Measurements from ENCODE around the gene TYMP. TPM values are rescaled to one million over a fixed set of nuclear protein-coding genes. Genes with fewer than 3 reads are reported as not detected.
"Not testable (repeated sequence)": the region's sequence is repeated elsewhere in the genome, so short reads cannot be mapped to it uniquely, and the experiment has no call there.

The TYMP gene
- total RNA-seq, 2 experiments from 2014 or later, result 86.3 to 94.5 TPM

- ATAC-seq (ENCODE audit: low read depth) (peak; percentile 3), DNase-seq (peak; percentile 59)
- peaks cover 12% of the 10 kb centered on the region for H3K36me3 Mint-ChIP-seq
- no peaks in the 10 kb centered on the region for H3K9me3 Mint-ChIP-seq
- POLR2A ChIA-PET, result interaction anchor here (0.9 to 9.8 kb wide), 9 partner anchors 9 to 230 kb away, joined by 3 to 300 read pairs (median 11); partner anchors contain the start of genes ARSA, CHKB, LMF2 and NCAPH2
- H3K4me3 Mint-ChIP-seq, result peak overlapping the region; percentile 77
- peak overlapping the region; percentile 98 for H3K27ac Mint-ChIP-seq
- H3K27me3 Mint-ChIP-seq, result no peaks in the 10 kb centered on the region
- peaks cover 45% of the 10 kb centered on the region for H3K4me1 Mint-ChIP-seq
Observed at GRCh38 chr22:50544746-50545253, 15.0 kb upstream of the TYMP start.

- ATAC-seq (ENCODE audit: low read depth) (peak; percentile 65), DNase-seq (peak; percentile 92)
- Mint-ChIP-seq H3K4me1 (peaks cover 51% of the 10 kb centered on the region), H3K4me3 (peak overlapping the region; percentile 77), H3K27ac (peak overlapping the region; percentile 98), H3K9me3 (no peaks in the 10 kb centered on the region), H3K36me3 (peaks cover 12% of the 10 kb centered on the region), H3K27me3 (no peaks in the 10 kb centered on the region)
- POLR2A ChIA-PET, result interaction anchor here (0.9 to 9.8 kb wide), 8 partner anchors 8 to 229 kb away, joined by 3 to 300 read pairs (median 12); partner anchors contain the start of genes CHKB, LMF2, NCAPH2 and SCO2
Observed at GRCh38 chr22:50544078-50544745, 14.4 kb upstream of the TYMP start.

- H3K9me3 Mint-ChIP-seq, result peaks cover 2% of the 10 kb centered on the region
- H3K4me3 Mint-ChIP-seq, result peak overlapping the region; percentile 1
- H3K27me3 Mint-ChIP-seq, result no peaks in the 10 kb centered on the region
- ATAC-seq (ENCODE audit: low read depth) (no peak), DNase-seq (no peak)
- H3K36me3 Mint-ChIP-seq, result peaks cover 19% of the 10 kb centered on the region
- peaks cover 58% of the 10 kb centered on the region for H3K4me1 Mint-ChIP-seq
- H3K27ac Mint-ChIP-seq, result peak overlapping the region; percentile 94
- POLR2A ChIA-PET, result interaction anchor here (0.8 to 7.8 kb wide), 4 partner anchors 11 to 79 kb away, joined by 3 to 142 read pairs (median 68); partner anchors contain the start of genes SCO2 and TYMP
Observed at GRCh38 chr22:50542416-50542927, 12.7 kb upstream of the TYMP start.

GRCh38 chr22:50541667-50542026, 11.8 kb upstream of the TYMP start:
- H3K27me3 Mint-ChIP-seq; DNase-seq; H3K4me3 Mint-ChIP-seq; ATAC-seq (ENCODE audit: low read depth); H3K9me3 Mint-ChIP-seq: not testable (repeated sequence)
- POLR2A ChIA-PET, result interaction anchor here (3.0 to 7.8 kb wide), 6 partner anchors 9 to 79 kb away, joined by 22 to 157 read pairs (median 134); partner anchors contain the start of genes SCO2, SYCE3 and TYMP
- peaks cover 61% of the 10 kb centered on the region for H3K4me1 Mint-ChIP-seq
- H3K36me3 Mint-ChIP-seq, result peaks cover 24% of the 10 kb centered on the region
- H3K27ac Mint-ChIP-seq, result peak overlapping the region; percentile 94

GRCh38 chr22:50540381-50540780, 10.6 kb upstream of the TYMP start:
- no peaks in the 10 kb centered on the region for H3K27me3 Mint-ChIP-seq
- ATAC-seq (ENCODE audit: low read depth) (no peak), DNase-seq (no peak)
- peaks cover 2% of the 10 kb centered on the region for H3K9me3 Mint-ChIP-seq
- peak overlapping the region; percentile 32 for H3K4me3 Mint-ChIP-seq
- H3K27ac Mint-ChIP-seq, result peak overlapping the region; percentile 94
- H3K4me1 Mint-ChIP-seq, result peaks cover 56% of the 10 kb centered on the region
- H3K36me3 Mint-ChIP-seq, result peaks cover 24% of the 10 kb centered on the region
- POLR2A ChIA-PET, result interaction anchor here (0.6 to 7.8 kb wide), 11 partner anchors 8 to 87 kb away, joined by 4 to 157 read pairs (median 22); partner anchors contain the start of genes ARSA, CPT1B, LMF2 and NCAPH2

- H3K4me3 Mint-ChIP-seq, result peak overlapping the region; percentile 52
- peaks cover 29% of the 10 kb centered on the region for H3K36me3 Mint-ChIP-seq
- H3K27ac Mint-ChIP-seq, result peak overlapping the region; percentile 100
- DNase-seq (no peak), ATAC-seq (ENCODE audit: low read depth) (no peak)
- no peaks in the 10 kb centered on the region for H3K27me3 Mint-ChIP-seq
- peaks cover 62% of the 10 kb centered on the region for H3K4me1 Mint-ChIP-seq
- H3K9me3 Mint-ChIP-seq, result peaks cover 2% of the 10 kb centered on the region
- POLR2A ChIA-PET, result interaction anchor here (1.7 to 5.4 kb wide), 4 partner anchors 9 to 84 kb away, joined by 5 to 157 read pairs (median 140); partner anchors contain the start of genes SCO2 and TYMP
Observed at GRCh38 chr22:50537765-50538164, 8.0 kb upstream of the TYMP start.

- ATAC-seq (ENCODE audit: low read depth) (no peak), DNase-seq (no peak)
- no peak overlapping the region for H3K4me3 Mint-ChIP-seq
- H3K9me3 Mint-ChIP-seq, result peaks cover 2% of the 10 kb centered on the region
- peaks cover 52% of the 10 kb centered on the region for H3K4me1 Mint-ChIP-seq
- H3K36me3 Mint-ChIP-seq, result peaks cover 21% of the 10 kb centered on the region
- H3K27ac Mint-ChIP-seq, result peak overlapping the region; percentile 71
- no peaks in the 10 kb centered on the region for H3K27me3 Mint-ChIP-seq
- POLR2A ChIA-PET, result interaction anchor here (1.0 to 13.0 kb wide), 5 partner anchors 9 to 85 kb away, joined by 3 to 247 read pairs (median 12); partner anchors contain the start of genes KLHDC7B and SCO2
Observed at GRCh38 chr22:50536226-50536625, 6.4 kb upstream of the TYMP start.

- H3K36me3 Mint-ChIP-seq, result peaks cover 20% of the 10 kb centered on the region
- H3K9me3 Mint-ChIP-seq, result peaks cover 2% of the 10 kb centered on the region
- DNase-seq (no peak), ATAC-seq (ENCODE audit: low read depth) (no peak)
- no peaks in the 10 kb centered on the region for H3K27me3 Mint-ChIP-seq
- no peak overlapping the region for H3K4me3 Mint-ChIP-seq
- POLR2A ChIA-PET, result interaction anchor here (0.9 to 13.0 kb wide), 6 partner anchors 10 to 86 kb away, joined by 3 to 247 read pairs (median 7); partner anchors contain the start of genes KLHDC7B, SCO2 and SYCE3
- H3K27ac Mint-ChIP-seq, result peak overlapping the region; percentile 56
- H3K4me1 Mint-ChIP-seq, result peaks cover 43% of the 10 kb centered on the region
Observed at GRCh38 chr22:50535113-50535512, 5.3 kb upstream of the TYMP start.

GRCh38 chr22:50533856-50534711, 4.3 kb upstream of the TYMP start:
- H3K27me3 Mint-ChIP-seq; H3K9me3 Mint-ChIP-seq; DNase-seq; ATAC-seq (ENCODE audit: low read depth): not testable (repeated sequence)
- POLR2A ChIA-PET, result interaction anchor here (0.9 to 13.0 kb wide), 5 partner anchors 9 to 87 kb away, joined by 3 to 247 read pairs (median 9); partner anchors contain the start of genes KLHDC7B, SCO2 and SYCE3
- H3K4me3 Mint-ChIP-seq, result peak overlapping the region; percentile 30
- H3K4me1 Mint-ChIP-seq, result peaks cover 34% of the 10 kb centered on the region
- peaks cover 20% of the 10 kb centered on the region for H3K36me3 Mint-ChIP-seq
- H3K27ac Mint-ChIP-seq, result peak overlapping the region; percentile 100

GRCh38 chr22:50532824-50533796, 3.3 kb upstream of the TYMP start:
- H3K27ac Mint-ChIP-seq, result peak overlapping the region; percentile 100
- POLR2A ChIA-PET, result interaction anchor here (0.6 to 13.0 kb wide), 9 partner anchors 9 to 88 kb away, joined by 3 to 247 read pairs (median 9); partner anchors contain the start of genes CHKB, KLHDC7B, LMF2 and NCAPH2
- peak overlapping the region; percentile 95 for H3K4me3 Mint-ChIP-seq
- H3K9me3 Mint-ChIP-seq, result peaks cover 2% of the 10 kb centered on the region
- no peaks in the 10 kb centered on the region for H3K27me3 Mint-ChIP-seq
- no peak for DNase-seq
- ATAC-seq (ENCODE audit: low read depth), result no peak
- peaks cover 37% of the 10 kb centered on the region for H3K4me1 Mint-ChIP-seq
- peaks cover 23% of the 10 kb centered on the region for H3K36me3 Mint-ChIP-seq

- Mint-ChIP-seq H3K4me3 (peak overlapping the region; percentile 95), H3K9me3 (no peaks in the 10 kb centered on the region), H3K27ac (peak overlapping the region; percentile 100), H3K27me3 (no peaks in the 10 kb centered on the region), H3K36me3 (peaks cover 24% of the 10 kb centered on the region), H3K4me1 (peaks cover 41% of the 10 kb centered on the region)
- POLR2A ChIA-PET, result interaction anchor here (0.5 to 13.0 kb wide), 14 partner anchors 10 to 226 kb away, joined by 3 to 247 read pairs (median 6); partner anchors contain the start of genes CHKB, KLHDC7B, LMF2 and NCAPH2
- DNase-seq (peak; percentile 66), ATAC-seq (ENCODE audit: low read depth) (no peak)
Observed at GRCh38 chr22:50531962-50532674, 2.3 kb upstream of the TYMP start.
